SK-N-SH (cell line): ENCODE measurements around the gene LRMDA. TPM values are rescaled to one million over a fixed set of nuclear protein-coding genes. Genes with fewer than 3 reads are reported as not detected.

ENCODE experiments used
- CTCF ChIA-PET: fragments of 300-600, 350-600 bp; formaldehyde crosslinking; extraction: SDS; loops from one replicate; lab custom pipeline; 2021; lab: Yijun Ruan, JAX
- POLR2A ChIA-PET: fragments of 350-600 bp; sonication (Branson Sonifier 250); formaldehyde crosslinking; extraction: SDS; loops from one replicate; lab custom pipeline; 2020; ENCODE audit warnings: antibody characterized with exemption, inconsistent platforms; lab: Yijun Ruan, JAX
- DNase-seq: peaks from one replicate; pipeline ENCODE4 v3.0.0; 2012
- H2AFZ ChIP-seq: fragments of 200-600 bp; sonication (generic); 2 replicates; pipeline ENCODE4 v1.8.1; 2016; ENCODE audit warnings: antibody characterized with exemption, mild to moderate bottlenecking, low read depth
- H3F3A ChIP-seq: fragments of 200-600 bp; sonication (generic); replicated peaks from 2 replicates; pipeline ENCODE3; 2016; ENCODE audit warnings: antibody characterized with exemption, mild to moderate bottlenecking; ENCODE audit not compliant: insufficient read depth
- H3K27ac ChIP-seq, 2 experiments: fragments of 200-500 bp in 1 of 2; fragments of 200-600 bp in 1 of 2; sonication (Bioruptor generic) in 1 of 2; sonication (generic), shearing (Covaris generic) in 1 of 2; 2 replicates each; pipeline versions ENCODE4 v1.5.1 to v1.6.1; 2014 to 2016; ENCODE audit warnings: low read depth in 2 of 2, inconsistent platforms in 1 of 2, low read length in 1 of 2, mild to moderate bottlenecking in 1 of 2, mixed read lengths in 1 of 2
- H3K27me3 ChIP-seq: fragments of 200-600 bp; sonication (generic), shearing (Covaris generic); 2 replicates; pipeline ENCODE4 v1.6.1; 2016; ENCODE audit warnings: mixed run types; ENCODE audit not compliant: insufficient read depth
- H3K36me3 ChIP-seq, 2 experiments: fragments of 200-500 bp in 1 of 2; fragments of 200-600 bp in 1 of 2; sonication (Bioruptor generic) in 1 of 2; sonication (generic) in 1 of 2; replicated peaks in 1 of 2; 2 replicates each; pipeline versions ENCODE3 to v1.5.1; 2014 to 2016; ENCODE audit warnings: low read length in 1 of 2, mild to moderate bottlenecking in 1 of 2; ENCODE audit not compliant: insufficient read depth in 2 of 2, control insufficient read depth in 1 of 2
- H3K4me1 ChIP-seq, 2 experiments: fragments of 200-500 bp in 1 of 2; fragments of 200-600 bp in 1 of 2; sonication (Bioruptor generic) in 1 of 2; sonication (generic), shearing (Covaris generic) in 1 of 2; 2 replicates each; pipeline versions ENCODE4 v1.5.1 to v1.6.1; 2014 to 2016; ENCODE audit warnings: low read depth in 1 of 2, low read length in 1 of 2, mixed run types in 1 of 2; ENCODE audit not compliant: insufficient read depth in 2 of 2, control insufficient read depth in 1 of 2
- H3K4me2 ChIP-seq: fragments of 200-600 bp; sonication (generic), shearing (Covaris generic); 2 replicates; pipeline ENCODE4 v1.6.1; 2017; ENCODE audit warnings: mixed run types
- H3K4me3 ChIP-seq, 2 experiments: fragments of 200-500 bp in 1 of 2; fragments of 200-600 bp in 1 of 2; sonication (Bioruptor generic) in 1 of 2; sonication (generic), shearing (Covaris generic) in 1 of 2; 2 replicates each; pipeline versions ENCODE4 v1.5.1 to v1.8.1; 2014 to 2016; ENCODE audit warnings: low read depth in 2 of 2, inconsistent platforms in 1 of 2, low read length in 1 of 2, mild to moderate bottlenecking in 1 of 2, mixed read lengths in 1 of 2, moderate library complexity in 1 of 2
- H3K79me2 ChIP-seq: fragments of 200-600 bp; sonication (generic); 2 replicates; pipeline ENCODE4 v1.8.1; 2017; ENCODE audit warnings: mild to moderate bottlenecking; ENCODE audit not compliant: insufficient read depth
- H3K9ac ChIP-seq: fragments of 200-600 bp; sonication (generic); 2 replicates; pipeline ENCODE4 v1.6.1; 2017; ENCODE audit warnings: mixed run types
- H3K9me2 ChIP-seq: fragments of 200-600 bp; sonication (generic); 2 replicates; pipeline ENCODE4 v1.6.1; 2017; ENCODE audit warnings: mixed run types
- H3K9me3 ChIP-seq: fragments of 200-600 bp; sonication (generic); 2 replicates; pipeline ENCODE4 v1.6.1; 2017; ENCODE audit warnings: mixed run types, mild to moderate bottlenecking, moderate library complexity
- H4K20me1 ChIP-seq: fragments of 200-600 bp; sonication (generic); 2 replicates; pipeline ENCODE4 v1.6.1; 2017; ENCODE audit warnings: mild to moderate bottlenecking, mixed run types; ENCODE audit not compliant: insufficient read depth
- CHD2 ChIP-seq: fragments of 150-350 bp; IDR thresholded peaks from 2 replicates; pipeline ENCODE4 v1.6.1; 2018; ENCODE audit warnings: low read length; ENCODE audit not compliant: partially characterized antibody
- ELF1 ChIP-seq: IDR thresholded peaks from 2 replicates; pipeline ENCODE4 v1.4.0; 2012
- EP300 ChIP-seq, 2 experiments: IDR thresholded peaks; 2 replicates each; pipeline versions ENCODE4 v1.4.0 to v1.6.1; 2012; ENCODE audit warnings: borderline replicate concordance in 1 of 2, low read depth in 1 of 2, low read length in 1 of 2
- GABPA ChIP-seq: IDR thresholded peaks from 2 replicates; pipeline ENCODE4 v1.4.0; 2012; ENCODE audit warnings: low read depth, mild to moderate bottlenecking
- GATA2 ChIP-seq: sonication (generic); formaldehyde crosslinking; IDR thresholded peaks from 2 replicates; pipeline ENCODE4 v1.5.0; 2020; ENCODE audit warnings: mild to moderate bottlenecking, missing genetic modification reagents
- IRF3 ChIP-seq: fragments of 150-350 bp; IDR thresholded peaks from 2 replicates; pipeline ENCODE4 v1.6.1; 2016; ENCODE audit warnings: mild to moderate bottlenecking, low read depth, low read length
- MEF2A ChIP-seq: IDR thresholded peaks from 2 replicates; pipeline ENCODE4 v1.4.0; 2012; ENCODE audit warnings: low read depth, borderline replicate concordance
- POLR2AphosphoS5 ChIP-seq: IDR thresholded peaks from 2 replicates; pipeline ENCODE4 v1.6.1; 2012; ENCODE audit warnings: low read depth, low read length
- RAD21 ChIP-seq: IDR thresholded peaks from 2 replicates; pipeline ENCODE4 v1.6.1; 2012; ENCODE audit warnings: mild to moderate bottlenecking, low read length
- REST ChIP-seq: IDR thresholded peaks from 2 replicates; pipeline ENCODE4 v1.6.1; 2012; ENCODE audit warnings: mild to moderate bottlenecking, low read depth, low read length, moderate library complexity
- RXRA ChIP-seq: IDR thresholded peaks from 2 replicates; pipeline ENCODE4 v1.4.0; 2012; ENCODE audit warnings: low read depth, mild to moderate bottlenecking, borderline replicate concordance
- TCF12 ChIP-seq: IDR thresholded peaks from 2 replicates; pipeline ENCODE4 v1.4.0; 2012
- USF1 ChIP-seq: IDR thresholded peaks from 2 replicates; pipeline ENCODE4 v1.4.0; 2012; ENCODE audit warnings: low read depth, borderline replicate concordance
- ZBTB33 ChIP-seq: IDR thresholded peaks from 2 replicates; pipeline ENCODE4 v1.4.0; 2012; ENCODE audit warnings: low read depth, borderline replicate concordance
- WGBS: methylation state at CpG from one replicate; pipeline ENCODE4 v1.1.6; 2017; ENCODE audit warnings: low lambda C conversion rate; 5-methylcytosine and 5-hydroxymethylcytosine counted together
- polyA plus RNA-seq, 3 experiments: library from polyadenylated mRNA; depleted of rRNA; stranded (reverse); fragments of >200 nt; gene quantifications; 2 replicates each; pipeline ENCODE4 v1.2.3, GENCODE V29; 2012

The LRMDA gene
- polyA plus RNA-seq, 1 of the 3 experiments (the other 2 are of a cell fraction), result 0.95 TPM

- ChIA-PET CTCF (no interaction called here), POLR2A (no interaction called here)
- H2AFZ ChIP-seq, result no peak overlapping the region
- no peaks in the 10 kb centered on the region for H3K27me3 ChIP-seq
- no peaks in the 10 kb centered on the region for H4K20me1 ChIP-seq
- H3F3A ChIP-seq, result peaks cover 10% of the 10 kb centered on the region
- DNase-seq, result no peak
- H3K36me3 ChIP-seq, result peaks cover 0 to 7% of the 10 kb centered on the region in 2 experiments
- 94% methylated on average over 45 of the region's 68 CpGs for WGBS
- peaks cover 18% of the 10 kb centered on the region for H3K79me2 ChIP-seq
- H3K27ac ChIP-seq, result no peak overlapping the region
- H3K9me3 ChIP-seq, result no peaks in the 10 kb centered on the region
- peaks cover 0 to 14% of the 10 kb centered on the region in 2 experiments; a peak in 1 of 4 replicates for H3K4me1 ChIP-seq
- TF ChIP-seq POLR2AphosphoS5 (no peak), MEF2A (no peak), ZBTB33 (no peak), IRF3 (no peak), ELF1 (no peak), USF1 (no peak), GATA2 (CRISPR knock-in tag) (no peak), TCF12 (no peak), RAD21 (no peak), REST (no peak), GABPA (no peak), EP300 (IDR thresholded peaks at IDR 0.05; ENCODE audit: borderline replicate concordance in 1 of 2, low read depth in 1 of 2, low read length in 1 of 2) (no peak), CHD2 (no peak), RXRA (no peak)
- H3K9ac ChIP-seq, result no peak overlapping the region
- H3K9me2 ChIP-seq, result no peaks in the 10 kb centered on the region
- no peak overlapping the region; a peak in 1 of 4 replicates for H3K4me3 ChIP-seq
- H3K4me2 ChIP-seq, result peak overlapping the region; percentile 93; the same call in 1 of the 2 replicates
These were observed 23.5 kb upstream of the LRMDA start for GRCh38 chr10:75407713-75408508.
